K562 (cell line): ENCODE results near the gene FNDC4. TPM values are rescaled to one million over a fixed set of nuclear protein-coding genes. Genes with fewer than 3 reads are reported as not detected.

Experiments used
- EGR1 ChIP-seq: fragments of 450-650 bp; conservative IDR thresholded peaks from 2 replicates; pipeline ENCODE4 v1.6.1; 2017; ENCODE audit warnings: mild to moderate bottlenecking
- ELF4 ChIP-seq: fragments of 450-650 bp; formaldehyde crosslinking; IDR thresholded peaks from 2 replicates; pipeline ENCODE4 v1.4.0; 2022; ENCODE audit warnings: missing genetic modification characterization
- FOXA3 ChIP-seq, 2 experiments: fragments of 450-650 bp in 1 of 2; sonication (generic) in 1 of 2; formaldehyde crosslinking; IDR thresholded peaks in 1 of 2; conservative IDR thresholded peaks in 1 of 2; 2 replicates each; pipeline versions ENCODE4 v1.4.0 to v1.8.0; 2020 to 2022; ENCODE audit warnings: mild to moderate bottlenecking in 2 of 2, missing genetic modification reagents in 1 of 2
- KAT7 ChIP-seq: sonication (generic); formaldehyde crosslinking; IDR thresholded peaks from 2 replicates; pipeline ENCODE4 v1.8.0; 2022; ENCODE audit warnings: missing genetic modification reagents, mild to moderate bottlenecking, borderline replicate concordance
- MYC ChIP-seq, 2 experiments: fragments of 250-450 bp in 1 of 2; sonication (Bioruptor Pico) in 1 of 2; IDR thresholded peaks; 2 replicates each; pipeline versions ENCODE4 v1.5.1 to v1.6.1; 2012 to 2021; ENCODE audit warnings: low read depth in 2 of 2, borderline replicate concordance in 1 of 2, improper control_type of control experiment in 1 of 2, low read length in 1 of 2, mild to moderate bottlenecking in 1 of 2, moderate library complexity in 1 of 2
- NR2C1 ChIP-seq, 2 experiments: fragments of 450-650 bp; IDR thresholded peaks; 2 replicates each; pipeline ENCODE4 v1.6.1; 2017; ENCODE audit warnings: mild to moderate bottlenecking in 2 of 2, antibody characterized with exemption in 1 of 2, inconsistent platforms in 1 of 2, missing compliant biosample characterization in 1 of 2, missing genetic modification characterization in 1 of 2
- SRSF1 ChIP-seq: fragments of 200-400 bp; formaldehyde crosslinking; IDR thresholded peaks from 2 replicates; pipeline ENCODE4 v1.6.1; 2017; ENCODE audit warnings: mild to moderate bottlenecking, low read depth, low read length, moderate library complexity
- ZKSCAN3 ChIP-seq: fragments of 250-450 bp; sonication (Bioruptor Pico); IDR thresholded peaks from 2 replicates; pipeline ENCODE4 v1.4.0; 2020
- ZNF263 ChIP-seq: sonication (generic); formaldehyde crosslinking; IDR thresholded peaks from 2 replicates; pipeline ENCODE4 v1.8.0; 2022; ENCODE audit warnings: mild to moderate bottlenecking, missing genetic modification reagents, borderline replicate concordance
- polyA plus RNA-seq, 8 experiments: library from polyadenylated mRNA; depleted of rRNA in 4 of 8; stranded (reverse) in 5 of 8; unstranded in 3 of 8; fragments of >200 nt; fragmentation: Nextera tagmentation in 2 of 8; fragmentation: Illumina TruSeq in 1 of 8; extraction: Ambion mirVana in 2 of 8; extraction: Trizol in 1 of 8; gene quantifications; 2 replicates each; pipeline versions ENCODE4 v1.2.1 to v1.2.3, GENCODE V29; 2011 to 2014; ENCODE audit warnings: inconsistent platforms in 1 of 8, missing spikeins in 1 of 8
- total RNA-seq, 7 experiments: library from RNA; depleted of rRNA in 6 of 7; stranded (reverse); fragments of >200 nt in 6 of 7; fragmentation: Illumina TruSeq in 2 of 7; extraction: Trizol in 2 of 7; gene quantifications; 2 replicates each; pipeline versions ENCODE4 v1.2.1 to v1.2.3, GENCODE V29; 2011 to 2021; ENCODE audit warnings: low replicate concordance in 1 of 7
- TF ChIP-seq, protein P1 (sequence below): fragments of 200-800 bp; sonication (Bioruptor generic); IDR thresholded peaks from 2 replicates; pipeline ENCODE4 v1.6.1; 2016; ENCODE audit warnings: missing genetic modification characterization, missing compliant biosample characterization
- TF ChIP-seq, protein P2 (sequence below): fragments of 450-650 bp; formaldehyde crosslinking; IDR thresholded peaks from 2 replicates; pipeline ENCODE4 v1.4.0; 2020; ENCODE audit warnings: mild to moderate bottlenecking, mixed read lengths
- TF ChIP-seq, protein P3 (sequence below), 2 experiments: IDR thresholded peaks in 1 of 2; conservative IDR thresholded peaks in 1 of 2; 2 replicates each; pipeline ENCODE4 v1.6.1; 2016; ENCODE audit warnings: low read depth in 2 of 2, mild to moderate bottlenecking in 1 of 2, missing compliant biosample characterization in 1 of 2, missing genetic modification characterization in 1 of 2, moderate library complexity in 1 of 2
- TF ChIP-seq, protein P4 (sequence below): sonication (generic); formaldehyde crosslinking; IDR thresholded peaks from 2 replicates; pipeline ENCODE4 v1.8.1; 2022; ENCODE audit warnings: missing genetic modification reagents

The FNDC4 gene
- total and polyA plus RNA-seq, 9 of the 15 experiments (the other 6 are each of a cell fraction or from before 2014, with no cell fraction given) = 0.28 to 4.9 (median 2.3) TPM

DNA sequence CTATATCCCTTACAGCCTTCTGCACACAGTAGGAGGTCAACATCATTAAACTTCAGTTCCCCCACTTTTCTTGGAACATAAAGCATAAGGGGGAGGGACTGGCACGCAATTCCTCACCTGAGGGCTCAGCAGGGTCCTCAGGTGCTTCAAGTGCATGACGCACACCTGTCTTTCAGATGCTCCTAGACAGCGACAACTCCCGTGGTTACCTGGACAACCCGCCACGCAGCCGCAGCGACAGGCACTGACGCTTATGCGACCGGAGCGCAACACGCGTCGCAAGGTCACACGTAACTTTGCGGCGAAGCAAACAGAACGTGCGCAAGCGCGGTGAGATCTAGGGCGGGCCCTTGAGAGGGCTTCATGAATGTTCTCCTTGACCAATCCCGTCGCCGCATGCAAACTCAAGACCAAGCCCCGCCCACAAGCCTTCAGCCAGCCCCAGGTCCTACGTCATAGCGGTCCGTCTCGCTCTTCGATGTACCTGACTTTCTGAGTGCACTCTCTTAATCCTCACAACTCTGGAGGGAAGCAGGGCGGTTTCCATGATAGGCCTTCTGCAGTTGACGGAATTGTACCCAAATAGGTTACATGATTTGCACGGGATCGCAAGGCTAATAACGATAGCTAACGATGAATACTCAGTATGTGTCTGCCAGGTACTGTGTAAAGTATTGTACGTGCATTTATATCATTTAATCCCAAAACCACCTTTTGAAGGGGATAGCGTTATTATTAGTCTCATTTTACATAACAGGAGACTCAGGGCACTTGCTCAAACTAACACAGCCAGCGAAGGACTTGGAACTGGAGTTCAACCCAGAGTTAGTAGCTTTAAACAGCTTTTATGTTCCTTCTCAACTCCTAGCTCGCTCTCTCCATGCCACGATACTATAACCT, 5.3 kb downstream of the FNDC4 start, which contains the start of gene IFT172 (continued):
- TF ChIP-seq, protein P1, sequence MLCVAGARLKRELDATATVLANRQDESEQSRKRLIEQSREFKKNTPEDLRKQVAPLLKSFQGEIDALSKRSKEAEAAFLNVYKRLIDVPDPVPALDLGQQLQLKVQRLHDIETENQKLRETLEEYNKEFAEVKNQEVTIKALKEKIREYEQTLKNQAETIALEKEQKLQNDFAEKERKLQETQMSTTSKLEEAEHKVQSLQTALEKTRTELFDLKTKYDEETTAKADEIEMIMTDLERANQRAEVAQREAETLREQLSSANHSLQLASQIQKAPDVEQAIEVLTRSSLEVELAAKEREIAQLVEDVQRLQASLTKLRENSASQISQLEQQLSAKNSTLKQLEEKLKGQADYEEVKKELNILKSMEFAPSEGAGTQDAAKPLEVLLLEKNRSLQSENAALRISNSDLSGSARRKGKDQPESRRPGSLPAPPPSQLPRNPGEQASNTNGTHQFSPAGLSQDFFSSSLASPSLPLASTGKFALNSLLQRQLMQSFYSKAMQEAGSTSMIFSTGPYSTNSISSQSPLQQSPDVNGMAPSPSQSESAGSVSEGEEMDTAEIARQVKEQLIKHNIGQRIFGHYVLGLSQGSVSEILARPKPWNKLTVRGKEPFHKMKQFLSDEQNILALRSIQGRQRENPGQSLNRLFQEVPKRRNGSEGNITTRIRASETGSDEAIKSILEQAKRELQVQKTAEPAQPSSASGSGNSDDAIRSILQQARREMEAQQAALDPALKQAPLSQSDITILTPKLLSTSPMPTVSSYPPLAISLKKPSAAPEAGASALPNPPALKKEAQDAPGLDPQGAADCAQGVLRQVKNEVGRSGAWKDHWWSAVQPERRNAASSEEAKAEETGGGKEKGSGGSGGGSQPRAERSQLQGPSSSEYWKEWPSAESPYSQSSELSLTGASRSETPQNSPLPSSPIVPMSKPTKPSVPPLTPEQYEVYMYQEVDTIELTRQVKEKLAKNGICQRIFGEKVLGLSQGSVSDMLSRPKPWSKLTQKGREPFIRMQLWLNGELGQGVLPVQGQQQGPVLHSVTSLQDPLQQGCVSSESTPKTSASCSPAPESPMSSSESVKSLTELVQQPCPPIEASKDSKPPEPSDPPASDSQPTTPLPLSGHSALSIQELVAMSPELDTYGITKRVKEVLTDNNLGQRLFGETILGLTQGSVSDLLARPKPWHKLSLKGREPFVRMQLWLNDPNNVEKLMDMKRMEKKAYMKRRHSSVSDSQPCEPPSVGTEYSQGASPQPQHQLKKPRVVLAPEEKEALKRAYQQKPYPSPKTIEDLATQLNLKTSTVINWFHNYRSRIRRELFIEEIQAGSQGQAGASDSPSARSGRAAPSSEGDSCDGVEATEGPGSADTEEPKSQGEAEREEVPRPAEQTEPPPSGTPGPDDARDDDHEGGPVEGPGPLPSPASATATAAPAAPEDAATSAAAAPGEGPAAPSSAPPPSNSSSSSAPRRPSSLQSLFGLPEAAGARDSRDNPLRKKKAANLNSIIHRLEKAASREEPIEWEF (CRISPR knock-in tag) = no peak
- TF ChIP-seq KAT7 (CRISPR knock-in tag) = no peak; the same call in 1 of the 2 replicates
- TF ChIP-seq MYC (IDR thresholded peaks at IDR 0.05; ENCODE audit: low read depth, low read length) = peak; percentile 80
- no peak for TF ChIP-seq MYC (CRISPR knock-in tag; IDR thresholded peaks at IDR 0.05; ENCODE audit: borderline replicate concordance, low read depth)
- TF ChIP-seq ZKSCAN3 (CRISPR knock-in tag) = no peak
- TF ChIP-seq, protein P2, sequence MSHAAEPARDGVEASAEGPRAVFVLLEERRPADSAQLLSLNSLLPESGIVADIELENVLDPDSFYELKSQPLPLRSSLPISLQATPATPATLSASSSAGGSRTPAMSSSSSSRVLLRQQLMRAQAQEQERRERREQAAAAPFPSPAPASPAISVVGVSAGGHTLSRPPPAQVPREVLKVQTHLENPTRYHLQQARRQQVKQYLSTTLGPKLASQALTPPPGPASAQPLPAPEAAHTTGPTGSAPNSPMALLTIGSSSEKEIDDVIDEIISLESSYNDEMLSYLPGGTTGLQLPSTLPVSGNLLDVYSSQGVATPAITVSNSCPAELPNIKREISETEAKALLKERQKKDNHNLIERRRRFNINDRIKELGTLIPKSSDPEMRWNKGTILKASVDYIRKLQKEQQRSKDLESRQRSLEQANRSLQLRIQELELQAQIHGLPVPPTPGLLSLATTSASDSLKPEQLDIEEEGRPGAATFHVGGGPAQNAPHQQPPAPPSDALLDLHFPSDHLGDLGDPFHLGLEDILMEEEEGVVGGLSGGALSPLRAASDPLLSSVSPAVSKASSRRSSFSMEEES (CRISPR knock-in tag) = no peak
- TF ChIP-seq ELF4 (CRISPR knock-in tag) = peak; percentile 63; the same call in 1 of the 2 replicates
- TF ChIP-seq EGR1 = no peak; the same call in 1 of the 2 replicates
- no peak; the same call in 1 of the 2 replicates for TF ChIP-seq ZNF263 (CRISPR knock-in tag)
- TF ChIP-seq, protein P3, sequence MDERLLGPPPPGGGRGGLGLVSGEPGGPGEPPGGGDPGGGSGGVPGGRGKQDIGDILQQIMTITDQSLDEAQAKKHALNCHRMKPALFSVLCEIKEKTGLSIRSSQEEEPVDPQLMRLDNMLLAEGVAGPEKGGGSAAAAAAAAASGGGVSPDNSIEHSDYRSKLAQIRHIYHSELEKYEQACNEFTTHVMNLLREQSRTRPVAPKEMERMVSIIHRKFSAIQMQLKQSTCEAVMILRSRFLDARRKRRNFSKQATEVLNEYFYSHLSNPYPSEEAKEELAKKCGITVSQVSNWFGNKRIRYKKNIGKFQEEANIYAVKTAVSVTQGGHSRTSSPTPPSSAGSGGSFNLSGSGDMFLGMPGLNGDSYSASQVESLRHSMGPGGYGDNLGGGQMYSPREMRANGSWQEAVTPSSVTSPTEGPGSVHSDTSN (CRISPR knock-in tag; IDR thresholded peaks at IDR 0.05; ENCODE audit: low read depth) = no peak
- TF ChIP-seq, protein P3 (tag; conservative IDR thresholded peaks at IDR 0.05; ENCODE audit: low read depth) = no peak
- no peak for TF ChIP-seq FOXA3 (CRISPR knock-in tag; conservative IDR thresholded peaks at IDR 0.05 in 1 of 2, IDR thresholded peaks at IDR 0.05 in 1 of 2)
- TF ChIP-seq, protein P4, sequence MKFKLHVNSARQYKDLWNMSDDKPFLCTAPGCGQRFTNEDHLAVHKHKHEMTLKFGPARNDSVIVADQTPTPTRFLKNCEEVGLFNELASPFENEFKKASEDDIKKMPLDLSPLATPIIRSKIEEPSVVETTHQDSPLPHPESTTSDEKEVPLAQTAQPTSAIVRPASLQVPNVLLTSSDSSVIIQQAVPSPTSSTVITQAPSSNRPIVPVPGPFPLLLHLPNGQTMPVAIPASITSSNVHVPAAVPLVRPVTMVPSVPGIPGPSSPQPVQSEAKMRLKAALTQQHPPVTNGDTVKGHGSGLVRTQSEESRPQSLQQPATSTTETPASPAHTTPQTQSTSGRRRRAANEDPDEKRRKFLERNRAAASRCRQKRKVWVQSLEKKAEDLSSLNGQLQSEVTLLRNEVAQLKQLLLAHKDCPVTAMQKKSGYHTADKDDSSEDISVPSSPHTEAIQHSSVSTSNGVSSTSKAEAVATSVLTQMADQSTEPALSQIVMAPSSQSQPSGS (CRISPR knock-in tag) = no peak
- no peak for TF ChIP-seq SRSF1
- TF ChIP-seq NR2C1 (IDR thresholded peaks at IDR 0.05) = peak; percentile 72
- peak; percentile 80 for TF ChIP-seq NR2C1 (tag; IDR thresholded peaks at IDR 0.05)
